ENCODE measurements around the gene ATG9B.

The ATG9B gene

GRCh38 chr7:150997817-150998216 is 26.5 kb downstream of the ATG9B start:
- Histone ChIP-seq H3K79me1 (replicated peaks; ENCODE audit: low read length, poor library complexity, severe bottlenecking) (no peaks in the 10 kb centered on the region), H3K4me3 (ENCODE audit: insufficient read depth in 1 of 2, low read depth in 1 of 2, low read length in 2 of 2) (no peak overlapping the region), H3K36me3 (ENCODE audit: control insufficient read depth in 1 of 2, insufficient read depth in 2 of 2, low read depth in 1 of 2, low read length in 2 of 2) (no peaks in the 10 kb centered on the region), H4K91ac (ENCODE audit: low read length) (peak overlapping the region; percentile 31), H2AK5ac (ENCODE audit: low read length, severe bottlenecking) (no peak overlapping the region), H3K27ac (ENCODE audit: low read length, poor library complexity, severe bottlenecking) (no peak overlapping the region), H3K23ac (ENCODE audit: low read length in 2 of 2) (no peak overlapping the region), H3K4me1 (ENCODE audit: control insufficient read depth, insufficient read depth, low read depth, low read length) (no peaks in the 10 kb centered on the region), H3K18ac (ENCODE audit: low read depth in 1 of 2, low read length in 2 of 2) (no peak overlapping the region), H2AFZ (ENCODE audit: low read depth, low read length) (no peak overlapping the region), H2BK5ac (ENCODE audit: low read depth, low read length, poor library complexity, severe bottlenecking) (no peak overlapping the region), H3K27me3 (ENCODE audit: control insufficient read depth in 1 of 2, insufficient read depth in 1 of 2, low read length in 2 of 2) (peaks cover 13 to 54% of the 10 kb centered on the region in 2 experiments), H3K4me2 (ENCODE audit: low read length, poor library complexity, severe bottlenecking) (no peak overlapping the region), H2BK12ac (ENCODE audit: low read length in 2 of 2) (no peak overlapping the region), H2BK15ac (ENCODE audit: low read depth, poor library complexity, severe bottlenecking) (no peak overlapping the region), H3K14ac (ENCODE audit: low read length in 2 of 2) (no peak overlapping the region), H4K8ac (ENCODE audit: low read length) (no peak overlapping the region), H3K9me3 (ENCODE audit: control insufficient read depth, low read length) (no peaks in the 10 kb centered on the region), H3K9ac (ENCODE audit: low read length) (no peak overlapping the region), H2BK120ac (ENCODE audit: low read depth, low read length) (no peak overlapping the region), H3K4ac (ENCODE audit: low read depth in 1 of 2, low read length in 2 of 2) (no peak overlapping the region)
- DNase-seq: no peak
- WGBS: 90% methylated on average over 5 of the region's 5 CpGs

- H4K91ac ChIP-seq (ENCODE audit: low read length): no peak overlapping the region
- 95% methylated on average over 8 of the region's 8 CpGs for WGBS
Observed at GRCh38 chr7:150997075-150997511, 27.2 kb downstream of the ATG9B start.

DNA sequence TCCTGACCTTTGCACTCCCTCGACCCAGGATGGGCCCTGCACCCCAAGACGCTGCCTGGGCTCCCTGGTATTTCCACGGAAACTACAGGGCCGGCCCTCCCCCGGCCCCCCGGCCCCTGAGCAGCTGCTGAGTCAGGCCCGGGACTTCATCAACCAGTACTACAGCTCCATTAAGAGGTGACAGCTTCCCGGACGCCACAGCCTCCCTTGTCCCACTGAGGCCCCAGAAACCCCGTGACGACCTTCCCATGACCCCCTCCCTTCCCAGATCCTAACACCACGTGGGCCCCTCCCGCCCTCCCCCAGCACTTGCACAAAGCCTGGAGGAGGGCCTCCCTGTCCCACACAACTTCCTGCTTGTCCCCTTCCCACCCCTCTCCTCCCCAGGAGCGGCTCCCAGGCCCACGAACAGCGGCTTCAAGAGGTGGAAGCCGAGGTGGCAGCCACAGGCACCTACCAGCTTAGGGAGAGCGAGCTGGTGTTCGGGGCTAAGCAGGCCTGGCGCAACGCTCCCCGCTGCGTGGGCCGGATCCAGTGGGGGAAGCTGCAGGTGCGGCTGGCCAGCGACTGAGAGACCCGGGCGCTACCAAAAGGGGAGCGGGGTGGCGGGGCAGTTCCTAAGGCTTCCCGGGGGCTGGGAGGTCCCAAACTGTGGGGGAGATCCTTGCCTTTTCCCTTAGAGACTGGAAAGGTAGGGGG is 27.8 kb downstream of the ATG9B start:
- Histone ChIP-seq H3K18ac (ENCODE audit: low read depth in 1 of 2, low read length in 2 of 2) (peak overlapping the region; percentile 29 to 80), H3K4me1 (ENCODE audit: control insufficient read depth, insufficient read depth, low read depth, low read length) (no peaks in the 10 kb centered on the region), H3K79me1 (replicated peaks; ENCODE audit: low read length, poor library complexity, severe bottlenecking) (no peaks in the 10 kb centered on the region), H4K91ac (ENCODE audit: low read length) (peak overlapping the region; percentile 94), H2BK15ac (ENCODE audit: low read depth, poor library complexity, severe bottlenecking) (peak overlapping the region; percentile 46), H3K9me3 (ENCODE audit: control insufficient read depth, low read length) (no peaks in the 10 kb centered on the region), H3K4ac (ENCODE audit: low read depth in 1 of 2, low read length in 2 of 2) (no peak overlapping the region), H3K4me3 (ENCODE audit: insufficient read depth in 1 of 2, low read depth in 1 of 2, low read length in 2 of 2) (no peak overlapping the region), H3K27ac (ENCODE audit: low read length, poor library complexity, severe bottlenecking) (no peak overlapping the region), H3K36me3 (ENCODE audit: control insufficient read depth in 1 of 2, insufficient read depth in 2 of 2, low read depth in 1 of 2, low read length in 2 of 2) (no peaks in the 10 kb centered on the region), H3K14ac (ENCODE audit: low read length in 2 of 2) (no peak overlapping the region), H2AK5ac (ENCODE audit: low read length, severe bottlenecking) (no peak overlapping the region), H2BK120ac (ENCODE audit: low read depth, low read length) (peak overlapping the region; percentile 42), H2BK5ac (ENCODE audit: low read depth, low read length, poor library complexity, severe bottlenecking) (no peak overlapping the region), H4K8ac (ENCODE audit: low read length) (peak overlapping the region; percentile 95), H2BK12ac (ENCODE audit: low read length in 2 of 2) (peak overlapping the region; percentile 30 to 64), H3K9ac (ENCODE audit: low read length) (no peak overlapping the region), H3K4me2 (ENCODE audit: low read length, poor library complexity, severe bottlenecking) (no peak overlapping the region), H3K23ac (ENCODE audit: low read length in 2 of 2) (no peak overlapping the region), H2AFZ (ENCODE audit: low read depth, low read length) (no peak overlapping the region), H3K27me3 (ENCODE audit: control insufficient read depth in 1 of 2, insufficient read depth in 1 of 2, low read length in 2 of 2) (peaks cover 12 to 43% of the 10 kb centered on the region in 2 experiments)
- 45% methylated on average over 31 of the region's 31 CpGs for WGBS
- no peak for DNase-seq

More at GRCh38 chr7:150997075-150997511, 27.2 kb downstream of the ATG9B start:
- Histone ChIP-seq H4K8ac (ENCODE audit: low read length) (peak overlapping the region; percentile 95), H3K79me1 (replicated peaks; ENCODE audit: low read length, poor library complexity, severe bottlenecking) (no peaks in the 10 kb centered on the region), H3K4me1 (ENCODE audit: control insufficient read depth, insufficient read depth, low read depth, low read length) (no peaks in the 10 kb centered on the region), H3K4me3 (ENCODE audit: insufficient read depth in 1 of 2, low read depth in 1 of 2, low read length in 2 of 2) (no peak overlapping the region), H3K14ac (ENCODE audit: low read length in 2 of 2) (no peak overlapping the region), H3K4me2 (ENCODE audit: low read length, poor library complexity, severe bottlenecking) (no peak overlapping the region), H2AFZ (ENCODE audit: low read depth, low read length) (no peak overlapping the region), H2BK12ac (ENCODE audit: low read length in 2 of 2) (peak overlapping the region in 1 of 2 experiments; percentile 64), H3K27me3 (ENCODE audit: control insufficient read depth in 1 of 2, insufficient read depth in 1 of 2, low read length in 2 of 2) (peaks cover 12 to 49% of the 10 kb centered on the region in 2 experiments), H3K4ac (ENCODE audit: low read depth in 1 of 2, low read length in 2 of 2) (no peak overlapping the region), H3K27ac (ENCODE audit: low read length, poor library complexity, severe bottlenecking) (no peak overlapping the region), H3K9ac (ENCODE audit: low read length) (no peak overlapping the region), H3K36me3 (ENCODE audit: control insufficient read depth in 1 of 2, insufficient read depth in 2 of 2, low read depth in 1 of 2, low read length in 2 of 2) (no peaks in the 10 kb centered on the region), H2BK5ac (ENCODE audit: low read depth, low read length, poor library complexity, severe bottlenecking) (no peak overlapping the region), H3K23ac (ENCODE audit: low read length in 2 of 2) (no peak overlapping the region), H3K18ac (ENCODE audit: low read depth in 1 of 2, low read length in 2 of 2) (peak overlapping the region; percentile 29 to 80), H2AK5ac (ENCODE audit: low read length, severe bottlenecking) (no peak overlapping the region), H3K9me3 (ENCODE audit: control insufficient read depth, low read length) (no peaks in the 10 kb centered on the region), H2BK15ac (ENCODE audit: low read depth, poor library complexity, severe bottlenecking) (no peak overlapping the region), H2BK120ac (ENCODE audit: low read depth, low read length) (no peak overlapping the region)
- DNase-seq: no peak

- no peak overlapping the region for H3K9ac ChIP-seq (ENCODE audit: low read length)
- H4K8ac ChIP-seq (ENCODE audit: low read length): peak overlapping the region; percentile 51
- no peak for DNase-seq
- H4K91ac ChIP-seq (ENCODE audit: low read length): peak overlapping the region; percentile 7
- peak overlapping the region in 1 of 2 experiments; percentile 91 for H2BK12ac ChIP-seq (ENCODE audit: low read length in 2 of 2)
- peak overlapping the region; percentile 44 for H2BK15ac ChIP-seq (ENCODE audit: low read depth, poor library complexity, severe bottlenecking)
- peak overlapping the region in 1 of 2 experiments; percentile 1 for H3K14ac ChIP-seq (ENCODE audit: low read length in 2 of 2)
- H3K4ac ChIP-seq (ENCODE audit: low read depth in 1 of 2, low read length in 2 of 2): peak overlapping the region; percentile 32 to 40
- H3K4me1 ChIP-seq (ENCODE audit: control insufficient read depth, insufficient read depth, low read depth, low read length): no peaks in the 10 kb centered on the region
- H3K36me3 ChIP-seq (ENCODE audit: control insufficient read depth in 1 of 2, insufficient read depth in 2 of 2, low read depth in 1 of 2, low read length in 2 of 2): no peaks in the 10 kb centered on the region
- peaks cover 19 to 36% of the 10 kb centered on the region in 2 experiments for H3K27me3 ChIP-seq (ENCODE audit: control insufficient read depth in 1 of 2, insufficient read depth in 1 of 2, low read length in 2 of 2)
- no peak overlapping the region for H3K23ac ChIP-seq (ENCODE audit: low read length in 2 of 2)
- H3K18ac ChIP-seq (ENCODE audit: low read depth in 1 of 2, low read length in 2 of 2): peak overlapping the region in 1 of 2 experiments; percentile 77
- H3K4me3 ChIP-seq (ENCODE audit: insufficient read depth in 1 of 2, low read depth in 1 of 2, low read length in 2 of 2): no peak overlapping the region
- H3K4me2 ChIP-seq (ENCODE audit: low read length, poor library complexity, severe bottlenecking): no peak overlapping the region
- no peak overlapping the region for H2BK5ac ChIP-seq (ENCODE audit: low read depth, low read length, poor library complexity, severe bottlenecking)
- H3K27ac ChIP-seq (ENCODE audit: low read length, poor library complexity, severe bottlenecking): no peak overlapping the region
- H3K79me1 ChIP-seq (replicated peaks; ENCODE audit: low read length, poor library complexity, severe bottlenecking): no peaks in the 10 kb centered on the region
- H2BK120ac ChIP-seq (ENCODE audit: low read depth, low read length): no peak overlapping the region
- 81% methylated on average over 17 of the region's 19 CpGs for WGBS
- H2AFZ ChIP-seq (ENCODE audit: low read depth, low read length): peak overlapping the region; percentile 65
- no peak overlapping the region for H2AK5ac ChIP-seq (ENCODE audit: low read length, severe bottlenecking)
- peaks cover 12% of the 10 kb centered on the region for H3K9me3 ChIP-seq (ENCODE audit: control insufficient read depth, low read length)
Observed at GRCh38 chr7:150994838-150995510, 29.3 kb downstream of the ATG9B start.
